COLO668 (cell line): ENCODE measurements around the gene SORCS2.

ENCODE experiments used
- DNase-seq: peaks from one replicate; lab custom pipeline; 2025; ENCODE audit not compliant: unreplicated experiment; lab: John Stamatoyannopoulos, UW

Gene SORCS2

GRCh38 chr4:7217474-7218321 is 25.4 kb downstream of the SORCS2 start:
- DNase-seq: no peak

GRCh38 chr4:7218686-7219085 is 26.3 kb downstream of the SORCS2 start:
- no peak for DNase-seq

- no peak for DNase-seq
These were observed 30.2 kb downstream of the SORCS2 start for GRCh38 chr4:7222521-7222920.

- no peak for DNase-seq
These were observed 31.2 kb downstream of the SORCS2 start for GRCh38 chr4:7223541-7223940.

GRCh38 chr4:7224001-7224400 is 31.7 kb downstream of the SORCS2 start:
- no peak for DNase-seq

- no peak for DNase-seq
These were observed 32.7 kb downstream of the SORCS2 start for GRCh38 chr4:7224878-7225533.

- DNase-seq: no peak
These were observed 34.1 kb downstream of the SORCS2 start for GRCh38 chr4:7226439-7226838.

GRCh38 chr4:7227008-7227407 is 34.7 kb downstream of the SORCS2 start:
- no peak for DNase-seq

GRCh38 chr4:7228734-7229133 is 36.4 kb downstream of the SORCS2 start:
- no peak for DNase-seq

GRCh38 chr4:7232061-7232650 is 39.8 kb downstream of the SORCS2 start:
- DNase-seq: no peak

GRCh38 chr4:7233006-7233580 is 40.8 kb downstream of the SORCS2 start:
- DNase-seq: no peak

- DNase-seq: no peak
These were observed 41.3 kb downstream of the SORCS2 start for GRCh38 chr4:7233601-7234000.

- no peak for DNase-seq
These were observed 42.2 kb downstream of the SORCS2 start for GRCh38 chr4:7234355-7235029.

GRCh38 chr4:7235030-7235380 is 42.7 kb downstream of the SORCS2 start:
- no peak for DNase-seq

GRCh38 chr4:7236847-7237246 is 44.5 kb downstream of the SORCS2 start:
- DNase-seq: no peak

- DNase-seq: no peak
These were observed 45.5 kb downstream of the SORCS2 start for GRCh38 chr4:7237873-7238272.

- no peak for DNase-seq
These were observed 46.1 kb downstream of the SORCS2 start for GRCh38 chr4:7238300-7238960.

- no peak for DNase-seq
These were observed 46.9 kb downstream of the SORCS2 start for GRCh38 chr4:7239101-7239820.

- no peak for DNase-seq
These were observed 47.5 kb downstream of the SORCS2 start for GRCh38 chr4:7239844-7240243.

- no peak for DNase-seq
These were observed 48.0 kb downstream of the SORCS2 start for GRCh38 chr4:7240306-7240705.
